Caco-2 (cell line): ENCODE measurements around the gene LRGUK. TPM values are rescaled to one million over a fixed set of nuclear protein-coding genes. Genes with fewer than 3 reads are reported as not detected.

Source experiments
- BruUV-seq: library from RNA; stranded (reverse); fragments of 400-500 nt; replicated peaks from 2 replicates; lab custom pipeline; 2021; lab: Mats Ljungman, UMichigan
- CTCF ChIA-PET: fragments of 300-600 bp; sonication (Branson Sonifier 250); formaldehyde crosslinking; loops from one replicate; lab custom pipeline; 2022; ENCODE audit warnings: antibody characterized with exemption; lab: Charles Lee
- POLR2A ChIA-PET: fragments of 300-600 bp; sonication (Branson Sonifier 250); formaldehyde crosslinking; loops from one replicate; lab custom pipeline; 2022; ENCODE audit warnings: antibody characterized with exemption; lab: Charles Lee
- DNase-seq, 2 experiments: peaks; one replicate each; pipeline versions ENCODE4 v3.0.0 to v3.0.0-alpha.2; 2020 to 2022
- H3K27me3 ChIP-seq: replicated peaks from 2 replicates; pipeline ENCODE4 v1.6.0; 2011; ENCODE audit warnings: low read length; ENCODE audit not compliant: control insufficient read depth, insufficient read depth
- H3K36me3 ChIP-seq: 2 replicates; pipeline ENCODE4 v1.5.1; 2011; ENCODE audit warnings: low read length; ENCODE audit not compliant: control insufficient read depth, insufficient read depth
- H3K4me1 ChIP-seq: fragments of 250-450 bp; sonication (Bioruptor Pico); 2 replicates; pipeline ENCODE4 v1.5.1; 2020; ENCODE audit warnings: mild to moderate bottlenecking
- H3K4me3 ChIP-seq: 2 replicates; pipeline ENCODE4 v1.5.1; 2011; ENCODE audit warnings: low read depth, mild to moderate bottlenecking, control low read depth, low read length
- H3K9me3 ChIP-seq: fragments of 250-450 bp; sonication (Bioruptor Pico); 2 replicates; pipeline ENCODE4 v1.5.1; 2020; ENCODE audit warnings: mild to moderate bottlenecking, moderate library complexity
- H3K27ac Mint-ChIP-seq: one replicate; pipeline ENCODE4 v1.8.0; 2022; ENCODE audit warnings: mixed read lengths; ENCODE audit not compliant: unreplicated experiment
- H3K27me3 Mint-ChIP-seq: one replicate; pipeline ENCODE4 v1.8.0; 2022; ENCODE audit warnings: mixed read lengths; ENCODE audit not compliant: insufficient read depth, unreplicated experiment
- H3K36me3 Mint-ChIP-seq: one replicate; pipeline ENCODE4 v1.8.0; 2022; ENCODE audit warnings: mild to moderate bottlenecking, mixed read lengths; ENCODE audit not compliant: insufficient read depth, unreplicated experiment
- H3K4me1 Mint-ChIP-seq: one replicate; pipeline ENCODE4 v1.8.0; 2022; ENCODE audit warnings: low read depth, mixed read lengths; ENCODE audit not compliant: unreplicated experiment
- H3K4me3 Mint-ChIP-seq: one replicate; pipeline ENCODE4 v1.8.0; 2022; ENCODE audit warnings: mild to moderate bottlenecking, moderate library complexity, mixed read lengths; ENCODE audit not compliant: unreplicated experiment
- H3K9me3 Mint-ChIP-seq: one replicate; pipeline ENCODE4 v1.8.0; 2022; ENCODE audit warnings: mixed read lengths; ENCODE audit not compliant: unreplicated experiment
- CTCF ChIP-seq, 2 experiments: fragments of 200-600 bp in 1 of 2; IDR thresholded peaks; 1 replicate in 1 of 2; 2 replicates in 1 of 2; pipeline versions ENCODE4 v1.5.1 to v1.8.0; 2011 to 2022; ENCODE audit warnings: antibody characterized with exemption in 1 of 2, control low read depth in 1 of 2, inconsistent platforms in 1 of 2, low read depth in 1 of 2, low read length in 1 of 2, mild to moderate bottlenecking in 1 of 2, moderate library complexity in 1 of 2; ENCODE audit not compliant: insufficient read depth in 1 of 2, severe bottlenecking in 1 of 2, unreplicated experiment in 1 of 2
- intact Hi-C: fragments of 100-400 bp; cut with micrococcal nuclease; formaldehyde crosslinking; loops from one replicate; pipeline ENCODE4 v1.10.0; 2022; ENCODE audit not compliant: unreplicated experiment
- total RNA-seq: library from RNA; stranded (reverse); gene quantifications from 2 replicates; pipeline ENCODE4 v1.2.3, GENCODE V29; 2022

Gene LRGUK
- total RNA-seq, 1 experiment from 2014 or later = 0.09 TPM

- Histone ChIP-seq H3K36me3 (no peaks in the 10 kb centered on the region), H3K4me3 (no peak overlapping the region), H3K4me1 (no peaks in the 10 kb centered on the region), H3K9me3 (no peaks in the 10 kb centered on the region), H3K27me3 (no peaks in the 10 kb centered on the region)
- CTCF ChIA-PET = no interaction called here
- POLR2A ChIA-PET = no interaction called here
- no peaks in the 10 kb centered on the region for H3K9me3 Mint-ChIP-seq
- BruUV-seq = no TSS peak
- no peak overlapping the region for H3K4me3 Mint-ChIP-seq
- H3K36me3 Mint-ChIP-seq = no peaks in the 10 kb centered on the region
- H3K27ac Mint-ChIP-seq = no peak overlapping the region
- no peak for DNase-seq
- no peak for TF ChIP-seq CTCF (IDR thresholded peaks at IDR 0.05; ENCODE audit: insufficient read depth in 1 of 2, low read depth in 1 of 2, low read length in 1 of 2, severe bottlenecking in 1 of 2, unreplicated experiment in 1 of 2)
- H3K4me1 Mint-ChIP-seq = no peaks in the 10 kb centered on the region
- peaks cover 15% of the 10 kb centered on the region for H3K27me3 Mint-ChIP-seq
- intact Hi-C loops = no loop called here
These were observed 82.3 kb downstream of the LRGUK start for GRCh38 chr7:134209322-134210015.

GRCh38 chr7:134210227-134210626 lies 83.1 kb downstream of the LRGUK start:
- H3K9me3 ChIP-seq = no peaks in the 10 kb centered on the region
- Mint-ChIP-seq H3K36me3 (no peaks in the 10 kb centered on the region), H3K4me3 (no peak overlapping the region), H3K27ac (no peak overlapping the region), H3K4me1 (no peaks in the 10 kb centered on the region), H3K27me3 (peaks cover 10% of the 10 kb centered on the region), H3K9me3 (no peaks in the 10 kb centered on the region)
- no peaks in the 10 kb centered on the region for H3K36me3 ChIP-seq
- H3K4me3 ChIP-seq = no peak overlapping the region
- no peak for TF ChIP-seq CTCF (IDR thresholded peaks at IDR 0.05; ENCODE audit: insufficient read depth in 1 of 2, low read depth in 1 of 2, low read length in 1 of 2, severe bottlenecking in 1 of 2, unreplicated experiment in 1 of 2)
- DNase-seq = no peak
- no TSS peak for BruUV-seq
- no peaks in the 10 kb centered on the region for H3K27me3 ChIP-seq
- H3K4me1 ChIP-seq = no peaks in the 10 kb centered on the region
- ChIA-PET CTCF (no interaction called here), POLR2A (no interaction called here)
- intact Hi-C loops = no loop called here

GRCh38 chr7:134210976-134211663 lies 84.0 kb downstream of the LRGUK start:
- Mint-ChIP-seq H3K4me3 (no peak overlapping the region), H3K27me3 (peaks cover 10% of the 10 kb centered on the region), H3K36me3 (no peaks in the 10 kb centered on the region), H3K9me3 (no peaks in the 10 kb centered on the region), H3K27ac (no peak overlapping the region), H3K4me1 (no peaks in the 10 kb centered on the region)
- no peaks in the 10 kb centered on the region for H3K36me3 ChIP-seq
- CTCF ChIA-PET = no interaction called here
- no peaks in the 10 kb centered on the region for H3K4me1 ChIP-seq
- no TSS peak for BruUV-seq
- no peak for TF ChIP-seq CTCF (IDR thresholded peaks at IDR 0.05; ENCODE audit: insufficient read depth in 1 of 2, low read depth in 1 of 2, low read length in 1 of 2, severe bottlenecking in 1 of 2, unreplicated experiment in 1 of 2)
- H3K27me3 ChIP-seq = no peaks in the 10 kb centered on the region
- POLR2A ChIA-PET = no interaction called here
- intact Hi-C loops = no loop called here
- H3K9me3 ChIP-seq = no peaks in the 10 kb centered on the region
- H3K4me3 ChIP-seq = no peak overlapping the region
- no peak for DNase-seq
